NCI-H2029 (cell line): ENCODE results near the gene ZFP64.

Experiments
- DNase-seq: peaks from one replicate; lab custom pipeline; 2025; lab: John Stamatoyannopoulos, UW

ZFP64 gene

DNA sequence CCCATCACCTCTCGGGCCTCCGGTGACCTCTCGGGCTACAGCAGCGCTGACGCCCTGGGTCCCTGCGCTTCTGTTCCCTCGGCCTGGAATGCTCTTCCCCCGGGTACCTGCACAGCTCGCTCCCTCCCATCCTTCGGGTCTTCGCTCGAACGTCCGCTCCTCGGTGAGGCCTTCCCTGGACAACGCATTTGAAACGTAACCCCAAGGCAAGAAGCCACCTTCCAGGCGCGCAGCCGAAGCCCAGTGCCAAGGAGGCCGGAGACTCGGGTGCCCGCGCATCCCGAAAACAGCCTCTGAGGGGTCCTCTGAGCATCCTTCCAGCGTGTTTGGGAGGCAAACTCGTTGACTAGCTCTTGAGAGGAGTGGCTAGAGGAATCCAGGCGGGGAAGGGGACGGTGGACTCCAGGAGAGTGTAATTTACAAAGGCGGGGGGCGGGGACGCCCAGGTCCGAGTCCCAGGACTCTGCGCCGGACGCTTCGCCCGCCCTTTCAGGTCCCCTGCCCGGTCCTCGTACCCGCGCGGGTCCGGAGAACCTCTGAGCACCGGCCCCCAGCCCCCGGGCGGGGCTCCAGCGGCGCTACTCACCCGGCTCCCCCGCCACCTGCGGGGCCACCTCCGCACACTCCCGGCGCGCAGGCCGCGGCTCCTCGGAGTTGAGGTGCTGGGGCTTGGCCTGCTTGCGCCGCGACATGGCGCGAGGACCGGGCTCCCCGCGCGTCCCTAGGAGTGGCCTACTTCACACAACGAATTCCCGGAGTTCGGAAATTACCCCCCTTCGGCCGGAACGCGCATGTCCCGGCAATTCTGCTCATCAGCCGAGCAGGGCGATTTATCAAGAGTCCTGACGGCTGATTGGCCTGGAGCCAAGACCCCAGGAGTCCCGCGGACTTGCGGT lies 86.8 kb downstream of the ZFP64 start:
- no peak for DNase-seq

DNA sequence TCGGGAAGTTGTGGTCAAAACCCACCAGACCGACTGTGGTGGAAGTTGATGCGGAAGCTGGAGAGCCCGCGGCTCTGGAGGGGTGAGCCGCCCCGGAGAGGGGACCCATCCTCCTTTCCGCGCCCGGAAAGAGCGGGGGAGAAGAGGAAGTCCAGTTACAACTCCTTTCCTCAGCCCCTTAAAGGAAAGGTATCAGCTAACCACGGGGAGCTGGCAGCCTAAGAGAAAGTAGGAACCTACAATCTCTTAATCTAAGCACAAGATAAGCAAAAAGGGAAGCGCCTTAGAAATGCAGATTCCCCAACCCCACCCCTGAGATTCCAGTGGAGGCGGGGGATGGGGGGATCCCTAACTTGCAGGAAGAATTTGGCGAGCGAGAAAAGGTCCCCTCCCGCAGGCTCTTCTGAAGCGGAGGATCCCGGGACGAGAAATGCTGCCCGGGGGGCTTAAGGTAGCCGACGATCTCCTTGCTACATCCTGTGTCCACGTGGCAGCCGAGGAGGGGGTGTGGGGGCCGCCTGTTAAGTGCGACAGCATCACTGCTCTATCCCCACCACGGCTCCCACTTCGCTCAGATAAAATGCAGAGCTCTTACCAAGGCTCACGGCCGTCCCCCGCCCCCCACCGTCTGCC lies 87.5 kb downstream of the ZFP64 start:
- DNase-seq: no peak

DNA sequence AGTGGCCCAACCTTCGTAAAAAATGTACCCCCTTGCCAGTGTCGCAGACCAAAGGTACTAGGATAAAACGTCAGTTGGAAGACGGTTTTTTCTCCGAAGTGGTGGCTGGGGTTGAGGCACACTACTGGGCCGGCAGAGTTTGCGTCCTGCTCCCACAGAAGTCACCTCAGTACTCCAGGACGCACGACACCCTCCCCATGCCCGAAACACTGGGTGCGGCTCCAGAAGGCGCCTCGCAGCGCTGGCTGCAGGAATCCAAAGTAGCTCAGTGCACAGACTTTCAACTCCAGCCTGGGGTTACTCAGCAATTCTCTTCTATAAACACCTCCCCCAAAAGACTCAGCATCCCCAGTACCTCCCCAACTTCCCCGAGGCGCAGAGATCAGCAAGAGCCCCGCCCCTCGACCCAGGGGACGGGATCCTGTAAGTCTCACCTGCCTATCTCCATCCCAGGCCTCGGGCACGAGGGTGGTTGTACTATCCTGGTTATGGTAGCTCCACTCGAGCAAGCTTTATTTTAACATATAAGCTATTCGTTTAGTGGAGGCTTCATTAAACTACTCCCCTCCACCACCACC lies 88.2 kb downstream of the ZFP64 start:
- no peak for DNase-seq

DNA sequence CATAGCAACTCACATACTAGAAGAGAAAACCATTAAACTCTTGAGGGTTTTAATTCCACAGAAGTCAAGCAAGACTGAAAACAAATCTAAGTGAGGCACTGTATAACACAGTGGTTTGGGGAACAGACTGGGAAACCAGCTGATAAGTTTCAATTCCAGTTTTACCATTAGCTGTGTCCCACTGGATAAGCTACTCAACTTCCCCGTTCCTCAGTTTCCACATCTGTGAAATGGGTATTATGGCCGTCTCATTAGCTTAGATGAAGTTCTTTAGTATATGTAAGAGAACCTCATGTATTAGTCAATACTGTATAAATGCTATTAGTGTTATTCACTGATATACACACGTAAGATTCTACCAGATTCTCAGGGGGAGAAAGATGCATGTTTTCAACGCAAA lies 89.0 kb downstream of the ZFP64 start:
- no peak for DNase-seq

DNA sequence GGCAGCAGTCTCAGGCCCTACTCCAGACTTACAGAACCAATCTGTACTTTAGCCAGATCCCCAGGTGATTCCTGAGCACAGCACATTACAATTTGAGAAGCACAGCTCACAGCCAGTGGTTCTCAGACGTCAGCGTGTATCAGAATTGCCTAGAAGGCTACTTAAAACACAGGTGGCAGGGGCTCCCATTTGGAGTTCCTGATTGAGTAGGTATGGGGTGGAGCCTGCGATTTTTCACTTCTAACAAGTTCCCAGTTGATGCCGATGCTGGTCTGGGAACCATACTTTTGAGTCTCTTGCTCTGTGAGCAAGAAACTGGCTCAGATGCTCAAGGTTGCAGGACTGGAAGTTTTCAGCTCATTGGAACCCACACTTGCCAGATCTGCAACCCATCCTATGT lies 89.5 kb downstream of the ZFP64 start:
- no peak for DNase-seq
